Measurements from ENCODE around the gene ALDH2. TPM values are rescaled to one million over a fixed set of nuclear protein-coding genes. Genes with fewer than 3 reads are reported as not detected.

The ALDH2 gene
- total RNA-seq, 3 donors from 2014 or later (not counting 1 experiment from before 2014, with no cell fraction given) = 2.6 to 8.2 (median 3.8) TPM

GRCh38 chr12:111784953-111785352, 18.2 kb downstream of the ALDH2 start:
- H3K9me3 ChIP-seq (ENCODE audit: control insufficient read depth, insufficient read depth, low read length) = no peaks in the 10 kb centered on the region
- DNase-seq = no peak
- no peak overlapping the region for H3K4me3 ChIP-seq (ENCODE audit: low read length)
- peaks cover 5% of the 10 kb centered on the region in 2 donors for H3K4me1 Mint-ChIP-seq
- no peak overlapping the region for H3K4me3 Mint-ChIP-seq
- no peaks in the 10 kb centered on the region for H3K36me3 ChIP-seq (ENCODE audit: control insufficient read depth, insufficient read depth, low read length)
- intact Hi-C loops (cut with micrococcal nuclease) = no loop called here
- no peak overlapping the region for H3K27ac Mint-ChIP-seq
- no peaks in the 10 kb centered on the region for H3K27me3 Mint-ChIP-seq (ENCODE audit: low read depth in 2 of 2)
- no peaks in the 10 kb centered on the region for H3K36me3 Mint-ChIP-seq
- H3K9me3 Mint-ChIP-seq = no peaks in the 10 kb centered on the region
- TF ChIP-seq CTCF (IDR thresholded peaks at IDR 0.05) = no peak
- ATAC-seq = no peak
- no peak overlapping the region for H3K27ac ChIP-seq (ENCODE audit: low read length)
- WGBS (ENCODE audit: insufficient coverage) = 96% methylated on average over 3 of the region's 4 CpGs
- H3K4me1 ChIP-seq (ENCODE audit: control insufficient read depth, insufficient read depth, low read length) = no peaks in the 10 kb centered on the region
- H3K27me3 ChIP-seq (ENCODE audit: control insufficient read depth, insufficient read depth, low read length) = no peaks in the 10 kb centered on the region

DNA sequence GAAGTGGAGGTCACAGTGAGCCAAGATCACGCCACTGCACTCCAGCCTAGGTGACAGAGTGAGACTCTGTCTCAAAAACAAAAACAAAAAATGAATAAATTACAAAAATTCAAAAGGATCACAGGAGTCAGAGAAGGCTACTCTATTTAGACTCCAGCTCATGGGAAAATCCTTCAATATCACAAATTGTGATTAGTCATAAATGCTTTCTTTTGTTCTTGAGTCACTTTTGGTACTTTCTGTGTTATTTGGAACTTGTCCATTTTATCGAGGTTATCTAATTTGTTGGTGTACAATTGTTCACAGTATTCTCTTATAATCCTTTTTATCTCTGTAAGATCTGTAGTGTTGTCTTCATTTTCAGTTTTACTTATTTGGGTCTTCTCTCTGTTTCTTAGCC, 18.9 kb downstream of the ALDH2 start:
- Histone ChIP-seq H3K27ac (ENCODE audit: low read length) (no peak overlapping the region), H3K36me3 (ENCODE audit: control insufficient read depth, insufficient read depth, low read length) (no peaks in the 10 kb centered on the region), H3K4me1 (ENCODE audit: control insufficient read depth, insufficient read depth, low read length) (no peaks in the 10 kb centered on the region), H3K9me3 (ENCODE audit: control insufficient read depth, insufficient read depth, low read length) (no peaks in the 10 kb centered on the region), H3K27me3 (ENCODE audit: control insufficient read depth, insufficient read depth, low read length) (no peaks in the 10 kb centered on the region), H3K4me3 (ENCODE audit: low read length) (no peak overlapping the region)
- no peak overlapping the region for H3K4me3 Mint-ChIP-seq
- TF ChIP-seq CTCF (IDR thresholded peaks at IDR 0.05) = no peak
- 67% methylated on average over 1 of the region's 2 CpGs for WGBS (ENCODE audit: insufficient coverage)
- H3K27me3 Mint-ChIP-seq (ENCODE audit: low read depth in 2 of 2) = no peaks in the 10 kb centered on the region
- no peaks in the 10 kb centered on the region for H3K36me3 Mint-ChIP-seq
- intact Hi-C loops (cut with micrococcal nuclease) = no loop called here
- ATAC-seq (no peak), DNase-seq (no peak)
- H3K9me3 Mint-ChIP-seq = no peaks in the 10 kb centered on the region
- peaks cover under 1 to 1% of the 10 kb centered on the region in 2 donors for H3K4me1 Mint-ChIP-seq
- H3K27ac Mint-ChIP-seq = no peak overlapping the region

GRCh38 chr12:111788178-111788654, 21.5 kb downstream of the ALDH2 start:
- Mint-ChIP-seq H3K36me3 (no peaks in the 10 kb centered on the region), H3K4me1 (no peaks in the 10 kb centered on the region), H3K27me3 (ENCODE audit: low read depth in 2 of 2) (no peaks in the 10 kb centered on the region), H3K9me3 (no peaks in the 10 kb centered on the region), H3K27ac (no peak overlapping the region), H3K4me3 (no peak overlapping the region)
- WGBS (ENCODE audit: insufficient coverage) = 80% methylated on average over 8 of the region's 8 CpGs
- H3K27me3 ChIP-seq (ENCODE audit: control insufficient read depth, insufficient read depth, low read length) = no peaks in the 10 kb centered on the region
- no peaks in the 10 kb centered on the region for H3K4me1 ChIP-seq (ENCODE audit: control insufficient read depth, insufficient read depth, low read length)
- H3K4me3 ChIP-seq (ENCODE audit: low read length) = no peak overlapping the region
- ATAC-seq = no peak
- no peak for TF ChIP-seq CTCF (IDR thresholded peaks at IDR 0.05)
- no peak for DNase-seq
- no peaks in the 10 kb centered on the region for H3K36me3 ChIP-seq (ENCODE audit: control insufficient read depth, insufficient read depth, low read length)
- no peak overlapping the region for H3K27ac ChIP-seq (ENCODE audit: low read length)
- intact Hi-C loops (cut with micrococcal nuclease) = no loop called here
- H3K9me3 ChIP-seq (ENCODE audit: control insufficient read depth, insufficient read depth, low read length) = no peaks in the 10 kb centered on the region

- Mint-ChIP-seq H3K36me3 (no peaks in the 10 kb centered on the region), H3K27me3 (ENCODE audit: low read depth in 2 of 2) (no peaks in the 10 kb centered on the region), H3K27ac (no peak overlapping the region), H3K4me1 (no peaks in the 10 kb centered on the region), H3K9me3 (no peaks in the 10 kb centered on the region), H3K4me3 (no peak overlapping the region)
- H3K27me3 ChIP-seq (ENCODE audit: control insufficient read depth, insufficient read depth, low read length) = no peaks in the 10 kb centered on the region
- intact Hi-C loops (cut with micrococcal nuclease) = no loop called here
- ATAC-seq = no peak
- 95% methylated on average over 11 of the region's 11 CpGs for WGBS (ENCODE audit: insufficient coverage)
- no peaks in the 10 kb centered on the region for H3K36me3 ChIP-seq (ENCODE audit: control insufficient read depth, insufficient read depth, low read length)
- H3K9me3 ChIP-seq (ENCODE audit: control insufficient read depth, insufficient read depth, low read length) = no peaks in the 10 kb centered on the region
- no peak for DNase-seq
- TF ChIP-seq CTCF (IDR thresholded peaks at IDR 0.05) = no peak
- no peak overlapping the region for H3K4me3 ChIP-seq (ENCODE audit: low read length)
- no peak overlapping the region for H3K27ac ChIP-seq (ENCODE audit: low read length)
- no peaks in the 10 kb centered on the region for H3K4me1 ChIP-seq (ENCODE audit: control insufficient read depth, insufficient read depth, low read length)
These were observed 23.0 kb downstream of the ALDH2 start for GRCh38 chr12:111789779-111790178.
